GM18511 (cell line): ENCODE data around the gene KIF21A.
"Not testable (repeated sequence)": the region's sequence is repeated elsewhere in the genome, so short reads cannot be mapped to it uniquely, and the experiment has no call there.

Experiments
- ATAC-seq: cut with Tn5 transposase; IDR thresholded peaks from one replicate; pipeline ENCODE4 v1.9.1; 2021; ENCODE audit warnings: mild to moderate bottlenecking, moderate library complexity; ENCODE audit not compliant: unreplicated experiment

KIF21A gene

GRCh38 chr12:39443081-39443928 lies at the start of gene KIF21A:
Gene KIF21A, minus strand, starts transcription at chr12:39443120. Its CDS starts 150 bp downstream, at chr12:39442970.
- peak; percentile 94 for ATAC-seq

GRCh38 chr12:39490500-39491282 lies 47.8 kb upstream of the KIF21A start:
- no peak for ATAC-seq

- no peak for ATAC-seq
These were observed 40.7 kb upstream of the KIF21A start for GRCh38 chr12:39483597-39483996.

GRCh38 chr12:39483042-39483441 lies 40.1 kb upstream of the KIF21A start:
- no peak for ATAC-seq

- no peak for ATAC-seq
These were observed 34.0 kb upstream of the KIF21A start for GRCh38 chr12:39476894-39477293.

GRCh38 chr12:39476121-39476520 lies 33.2 kb upstream of the KIF21A start:
- ATAC-seq, result no peak

GRCh38 chr12:39475136-39475535 lies 32.2 kb upstream of the KIF21A start:
- not testable (repeated sequence) for ATAC-seq

GRCh38 chr12:39467432-39467870 lies 24.5 kb upstream of the KIF21A start:
- ATAC-seq, result peak; percentile 89

- ATAC-seq, result no peak
These were observed 22.2 kb upstream of the KIF21A start for GRCh38 chr12:39464976-39465695.

- ATAC-seq, result no peak
These were observed 18.1 kb upstream of the KIF21A start for GRCh38 chr12:39461059-39461458.

- ATAC-seq, result no peak
These were observed 16.1 kb upstream of the KIF21A start for GRCh38 chr12:39459027-39459434.

- no peak for ATAC-seq
These were observed 9.1 kb upstream of the KIF21A start for GRCh38 chr12:39451977-39452376.

GRCh38 chr12:39448038-39448437 lies 5.1 kb upstream of the KIF21A start:
- ATAC-seq, result no peak

GRCh38 chr12:39443929-39444209 lies 949 bp upstream of the KIF21A start:
- ATAC-seq, result no peak

- peak; percentile 42 for ATAC-seq
These were observed 164 bp downstream of the KIF21A start for GRCh38 chr12:39442831-39443080.

GRCh38 chr12:39441963-39442830 lies 723 bp downstream of the KIF21A start:
- ATAC-seq, result peak; percentile 31

GRCh38 chr12:39441189-39441962 lies 1.5 kb downstream of the KIF21A start:
- ATAC-seq, result no peak

- no peak for ATAC-seq
These were observed 2.1 kb downstream of the KIF21A start for GRCh38 chr12:39440781-39441180.

GRCh38 chr12:39440101-39440500 lies 2.8 kb downstream of the KIF21A start:
- no peak for ATAC-seq

GRCh38 chr12:39435531-39435930 lies 7.4 kb downstream of the KIF21A start:
- no peak for ATAC-seq
